Mesenchymal stem cell (in vitro differentiated cells and primary cell): Measurements from ENCODE around the gene SIRPB2.

Experiments used
- DNase-seq: peaks from one replicate; pipeline ENCODE4 v3.0.0-alpha.2; 2013
- H2AFZ ChIP-seq: one replicate; pipeline ENCODE4 v1.6.1; 2013; ENCODE audit warnings: low read depth, mild to moderate bottlenecking, control low read depth, inconsistent platforms, low read length, moderate library complexity
- H2AK5ac ChIP-seq: 2 replicates; pipeline ENCODE4 v1.6.1; 2013; ENCODE audit warnings: low read length, moderate library complexity, mild to moderate bottlenecking, inconsistent platforms; ENCODE audit not compliant: severe bottlenecking
- H2BK120ac ChIP-seq: one replicate; pipeline ENCODE4 v1.6.1; 2013; ENCODE audit warnings: low read depth, mild to moderate bottlenecking, inconsistent platforms, low read length, moderate library complexity
- H2BK12ac ChIP-seq, 2 experiments: one replicate each; pipeline ENCODE4 v1.6.1; 2013; ENCODE audit warnings: inconsistent platforms in 2 of 2, low read length in 2 of 2, mild to moderate bottlenecking in 2 of 2, moderate library complexity in 2 of 2, control low read depth in 1 of 2
- H2BK15ac ChIP-seq: one replicate; pipeline ENCODE4 v1.6.1; 2013; ENCODE audit warnings: mild to moderate bottlenecking, low read depth, inconsistent platforms; ENCODE audit not compliant: poor library complexity, severe bottlenecking
- H2BK5ac ChIP-seq: 2 replicates; pipeline ENCODE4 v1.6.1; 2013; ENCODE audit warnings: low read depth, mild to moderate bottlenecking, low read length, control low read depth, inconsistent platforms; ENCODE audit not compliant: poor library complexity, severe bottlenecking
- H3K14ac ChIP-seq, 2 experiments: one replicate each; pipeline ENCODE4 v1.6.1; 2013; ENCODE audit warnings: inconsistent platforms in 2 of 2, low read length in 2 of 2, control low read depth in 1 of 2, mild to moderate bottlenecking in 1 of 2, moderate library complexity in 1 of 2
- H3K18ac ChIP-seq, 2 experiments: one replicate each; pipeline ENCODE4 v1.6.1; 2013; ENCODE audit warnings: inconsistent platforms in 2 of 2, low read length in 2 of 2, control low read depth in 1 of 2, low read depth in 1 of 2, mild to moderate bottlenecking in 1 of 2
- H3K23ac ChIP-seq, 2 experiments: one replicate each; pipeline ENCODE4 v1.6.1; 2013; ENCODE audit warnings: inconsistent platforms in 2 of 2, low read length in 2 of 2, mild to moderate bottlenecking in 2 of 2, moderate library complexity in 2 of 2, control low read depth in 1 of 2
- H3K27ac ChIP-seq: 2 replicates; pipeline ENCODE4 v1.5.1; 2013; ENCODE audit warnings: mild to moderate bottlenecking, moderate library complexity, low read length, control low read depth, inconsistent platforms; ENCODE audit not compliant: poor library complexity, severe bottlenecking
- H3K27me3 ChIP-seq, 2 experiments: 2 replicates each; pipeline versions ENCODE4 v1.6.1 to v1.7.0; 2013; ENCODE audit warnings: low read length in 2 of 2, mild to moderate bottlenecking in 2 of 2, moderate library complexity in 2 of 2, control low read depth in 1 of 2, inconsistent platforms in 1 of 2; ENCODE audit not compliant: control insufficient read depth in 1 of 2, insufficient read depth in 1 of 2
- H3K36me3 ChIP-seq, 2 experiments: 2 replicates each; pipeline versions ENCODE4 v1.6.1 to v1.7.0; 2013; ENCODE audit warnings: low read length in 2 of 2, control low read depth in 1 of 2, inconsistent platforms in 1 of 2, low read depth in 1 of 2, mild to moderate bottlenecking in 1 of 2; ENCODE audit not compliant: insufficient read depth in 2 of 2, control insufficient read depth in 1 of 2
- H3K4ac ChIP-seq, 2 experiments: one replicate each; pipeline ENCODE4 v1.6.1; 2013; ENCODE audit warnings: inconsistent platforms in 2 of 2, low read length in 2 of 2, mild to moderate bottlenecking in 2 of 2, moderate library complexity in 2 of 2, control low read depth in 1 of 2, low read depth in 1 of 2
- H3K4me1 ChIP-seq: 2 replicates; pipeline ENCODE4 v1.6.1; 2013; ENCODE audit warnings: low read depth, low read length, control low read depth; ENCODE audit not compliant: control insufficient read depth, insufficient read depth
- H3K4me2 ChIP-seq: 2 replicates; pipeline ENCODE4 v1.6.1; 2013; ENCODE audit warnings: low read length, mild to moderate bottlenecking, inconsistent platforms; ENCODE audit not compliant: poor library complexity, severe bottlenecking
- H3K4me3 ChIP-seq, 2 experiments: 2 replicates each; pipeline versions ENCODE4 v1.5.1 to v1.7.0; 2013; ENCODE audit warnings: low read length in 2 of 2, mild to moderate bottlenecking in 2 of 2, control low read depth in 1 of 2, low read depth in 1 of 2; ENCODE audit not compliant: insufficient read depth in 1 of 2
- H3K79me1 ChIP-seq: replicated peaks from 2 replicates; pipeline ENCODE4 v1.6.1; 2013; ENCODE audit warnings: mild to moderate bottlenecking, control low read depth, low read length, inconsistent platforms; ENCODE audit not compliant: poor library complexity, severe bottlenecking
- H3K9ac ChIP-seq: 2 replicates; pipeline ENCODE4 v1.7.0; 2013; ENCODE audit warnings: mild to moderate bottlenecking, low read length, moderate library complexity
- H3K9me3 ChIP-seq: 2 replicates; pipeline ENCODE4 v1.7.0; 2013; ENCODE audit warnings: mild to moderate bottlenecking, low read length; ENCODE audit not compliant: control insufficient read depth
- H4K8ac ChIP-seq: one replicate; pipeline ENCODE4 v1.6.1; 2013; ENCODE audit warnings: inconsistent platforms, mild to moderate bottlenecking, low read length, moderate library complexity
- H4K91ac ChIP-seq: one replicate; pipeline ENCODE4 v1.6.1; 2013; ENCODE audit warnings: mild to moderate bottlenecking, low read length, inconsistent platforms
- WGBS: methylation state at CpG from one replicate; pipeline ENCODE4 v1.1.7; 2013; ENCODE audit warnings: mixed read lengths; 5-methylcytosine and 5-hydroxymethylcytosine counted together

The SIRPB2 gene

DNA sequence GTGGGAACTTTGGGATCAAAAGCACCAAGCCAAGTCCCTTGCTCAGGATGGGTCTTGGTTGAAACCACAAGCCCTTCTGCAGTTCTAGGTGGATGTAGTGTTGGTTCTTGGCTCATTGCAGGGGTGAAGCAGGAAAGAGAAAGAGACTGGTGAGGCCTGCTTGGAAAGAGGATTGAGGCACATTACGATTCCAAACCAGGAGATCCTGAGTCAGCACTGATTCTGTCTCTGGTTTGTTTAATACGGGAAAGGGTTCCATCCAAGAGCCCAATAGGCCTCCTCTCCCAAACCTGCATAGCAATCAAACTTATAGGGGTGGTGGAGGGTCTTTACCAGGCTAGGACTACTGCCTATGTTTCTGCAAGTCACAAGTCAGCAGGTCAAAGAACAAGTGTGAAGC, 48.9 kb downstream of the SIRPB2 start:
- H3K4me1 ChIP-seq, result no peaks in the 10 kb centered on the region
- no peak overlapping the region for H4K91ac ChIP-seq
- no peak for DNase-seq
- no peaks in the 10 kb centered on the region for H3K27me3 ChIP-seq
- H3K79me1 ChIP-seq, result peaks cover 14% of the 10 kb centered on the region
- H3K4me2 ChIP-seq, result no peak overlapping the region
- no peak overlapping the region for H2BK15ac ChIP-seq
- no peak overlapping the region for H2BK120ac ChIP-seq
- H3K9ac ChIP-seq, result no peak overlapping the region
- no peak overlapping the region for H3K23ac ChIP-seq
- H2BK5ac ChIP-seq, result no peak overlapping the region
- H2AK5ac ChIP-seq, result no peak overlapping the region
- H3K4ac ChIP-seq, result no peak overlapping the region
- peaks cover 67 to 70% of the 10 kb centered on the region in 2 experiments for H3K36me3 ChIP-seq
- H4K8ac ChIP-seq, result no peak overlapping the region
- no peak overlapping the region for H3K18ac ChIP-seq
- H3K14ac ChIP-seq, result no peak overlapping the region
- H3K27ac ChIP-seq, result no peak overlapping the region
- H2AFZ ChIP-seq, result no peak overlapping the region
- no peak overlapping the region for H2BK12ac ChIP-seq
- H3K4me3 ChIP-seq, result no peak overlapping the region
- WGBS, result 95% methylated on average over 2 of the region's 2 CpGs
- no peaks in the 10 kb centered on the region for H3K9me3 ChIP-seq

GRCh38 chr20:1441133-1441532, 50.1 kb downstream of the SIRPB2 start:
- Histone ChIP-seq H3K14ac (no peak overlapping the region), H2AK5ac (no peak overlapping the region), H2AFZ (no peak overlapping the region), H4K8ac (no peak overlapping the region), H3K79me1 (peaks cover 9% of the 10 kb centered on the region), H2BK5ac (no peak overlapping the region), H2BK12ac (no peak overlapping the region), H3K27me3 (no peaks in the 10 kb centered on the region), H2BK15ac (no peak overlapping the region), H3K18ac (no peak overlapping the region), H3K36me3 (peaks cover 59 to 63% of the 10 kb centered on the region in 2 experiments), H3K4me3 (no peak overlapping the region), H3K9me3 (no peaks in the 10 kb centered on the region), H3K23ac (no peak overlapping the region), H3K4me2 (no peak overlapping the region), H2BK120ac (no peak overlapping the region), H3K4me1 (no peaks in the 10 kb centered on the region), H4K91ac (no peak overlapping the region), H3K9ac (no peak overlapping the region), H3K4ac (no peak overlapping the region), H3K27ac (no peak overlapping the region)
- 95% methylated on average over 3 of the region's 3 CpGs for WGBS
- no peak for DNase-seq

GRCh38 chr20:1440024-1440423, 51.2 kb downstream of the SIRPB2 start:
- H3K14ac ChIP-seq, result no peak overlapping the region
- H3K23ac ChIP-seq, result no peak overlapping the region
- H4K8ac ChIP-seq, result no peak overlapping the region
- no peak overlapping the region for H2BK12ac ChIP-seq
- H3K27ac ChIP-seq, result no peak overlapping the region
- no peak overlapping the region for H3K4me2 ChIP-seq
- no peak overlapping the region for H2BK15ac ChIP-seq
- no peak overlapping the region for H2BK120ac ChIP-seq
- DNase-seq, result no peak
- no peak overlapping the region for H2AFZ ChIP-seq
- peaks cover 5% of the 10 kb centered on the region for H3K79me1 ChIP-seq
- no peak overlapping the region for H3K4ac ChIP-seq
- no peak overlapping the region for H2AK5ac ChIP-seq
- H3K4me1 ChIP-seq, result no peaks in the 10 kb centered on the region
- no peak overlapping the region for H4K91ac ChIP-seq
- no peak overlapping the region for H3K4me3 ChIP-seq
- no peaks in the 10 kb centered on the region for H3K9me3 ChIP-seq
- H3K18ac ChIP-seq, result no peak overlapping the region
- WGBS, result 81% methylated on average over 6 of the region's 6 CpGs
- H3K27me3 ChIP-seq, result no peaks in the 10 kb centered on the region
- H2BK5ac ChIP-seq, result no peak overlapping the region
- H3K9ac ChIP-seq, result no peak overlapping the region
- peaks cover 47 to 52% of the 10 kb centered on the region in 2 experiments for H3K36me3 ChIP-seq

DNA sequence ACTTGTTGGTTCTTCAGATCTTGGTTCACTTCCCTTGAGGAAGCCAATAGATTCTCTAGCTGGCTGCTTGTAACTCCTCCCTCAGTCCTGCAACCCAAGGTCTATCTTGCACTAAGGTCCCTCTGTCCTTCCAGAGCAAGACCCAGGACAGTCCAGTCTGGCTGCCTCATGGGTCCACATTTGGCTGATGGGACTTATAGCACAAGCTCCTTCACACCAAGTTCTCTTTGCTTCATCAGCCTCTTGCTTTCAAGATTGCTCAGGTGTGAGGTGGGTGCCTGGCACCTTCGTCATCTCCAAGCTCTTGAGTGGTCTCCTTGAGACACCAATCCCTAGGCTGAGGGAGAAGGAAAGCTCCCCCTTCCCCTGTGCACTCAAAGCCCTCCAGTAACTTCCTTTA, 52.9 kb downstream of the SIRPB2 start:
- Histone ChIP-seq H3K18ac (no peak overlapping the region), H3K23ac (no peak overlapping the region), H2BK120ac (no peak overlapping the region), H2BK12ac (no peak overlapping the region), H4K8ac (no peak overlapping the region), H4K91ac (no peak overlapping the region), H3K79me1 (peaks cover 4% of the 10 kb centered on the region), H3K4me1 (no peaks in the 10 kb centered on the region), H3K14ac (no peak overlapping the region), H2AK5ac (no peak overlapping the region), H3K27me3 (no peaks in the 10 kb centered on the region), H3K36me3 (peaks cover 31 to 35% of the 10 kb centered on the region in 2 experiments), H3K9me3 (no peaks in the 10 kb centered on the region), H3K4me2 (no peak overlapping the region), H2BK15ac (no peak overlapping the region), H3K4ac (no peak overlapping the region), H2AFZ (no peak overlapping the region), H3K9ac (no peak overlapping the region), H3K4me3 (no peak overlapping the region), H2BK5ac (no peak overlapping the region), H3K27ac (no peak overlapping the region)
- whole genome bisulfite sequencing, result 56% methylated on average over 1 of the region's 1 CpG
- DNase-seq, result no peak
